HepG2 (cell line): ENCODE data around the gene RUNX3. TPM values are rescaled to one million over a fixed set of nuclear protein-coding genes. Genes with fewer than 3 reads are reported as not detected.

ENCODE experiments used
- ATAC-seq: fragments of 200-7000 bp; cut with Tn5 transposase; 3 replicates; pipeline ENCODE4 v1.9.1; 2020; ENCODE audit warnings: mild to moderate bottlenecking, moderate library complexity
- BruUV-seq: library from RNA; stranded (reverse); fragments of 400-500 nt; replicated peaks from 2 replicates; lab custom pipeline; 2021; lab: Mats Ljungman, UMichigan
- CTCF ChIA-PET: fragments of 300-600 bp; formaldehyde crosslinking; extraction: SDS; loops from one replicate; lab custom pipeline; 2021; ENCODE audit warnings: low total read pairs, inconsistent platforms, low intra/inter-chr PET ratio; lab: Yijun Ruan, JAX
- POLR2A ChIA-PET: fragments of 350-600 bp; sonication (Branson Sonifier 250); formaldehyde crosslinking; loops from one replicate; lab custom pipeline; 2020; ENCODE audit warnings: antibody characterized with exemption, inconsistent platforms; lab: Yijun Ruan, JAX
- DNase-seq: peaks from one replicate; pipeline ENCODE4 v3.0.0-alpha.2; 2015; ENCODE audit warnings: low spot score
- FAIRE-seq: peaks from 3 replicates; lab custom pipeline; 2011; peaks lifted over from hg19 to GRCh38; lab: Jason Lieb, UNC
- H2AFZ ChIP-seq: one replicate; pipeline ENCODE4 v1.6.1; 2011; ENCODE audit warnings: low read length, inconsistent platforms
- H3K27ac ChIP-seq: fragments of 300-600 bp; 3 replicates; pipeline ENCODE4 v1.8.0; 2011; ENCODE audit warnings: mixed run types, mild to moderate bottlenecking, mixed read lengths, low read length, inconsistent platforms; ENCODE audit not compliant: insufficient read depth; ENCODE audit errors: extremely low read length
- H3K27me3 ChIP-seq, 2 experiments: fragments of 200-600 bp in 1 of 2; 2 replicates in 1 of 2; 3 replicates in 1 of 2; pipeline versions ENCODE4 v1.6.0 to v1.8.0; 2011; ENCODE audit warnings: low read length in 2 of 2, mild to moderate bottlenecking in 2 of 2, moderate library complexity in 2 of 2, inconsistent platforms in 1 of 2; ENCODE audit not compliant: insufficient read depth in 2 of 2, control insufficient read depth in 1 of 2
- H3K36me3 ChIP-seq, 2 experiments: fragments of 200-600 bp in 1 of 2; replicated peaks in 1 of 2; 2 replicates in 1 of 2; 3 replicates in 1 of 2; pipeline versions ENCODE4 v1.5.1 to v1.8.0; 2011; ENCODE audit warnings: low read length in 2 of 2, inconsistent platforms in 1 of 2; ENCODE audit not compliant: insufficient read depth in 2 of 2, control insufficient read depth in 1 of 2
- H3K4me1 ChIP-seq: 2 replicates; pipeline ENCODE4 v1.5.1; 2012; ENCODE audit warnings: low read length, inconsistent platforms; ENCODE audit not compliant: insufficient read depth
- H3K4me2 ChIP-seq: 2 replicates; pipeline ENCODE4 v1.6.0; 2011; ENCODE audit warnings: low read depth, low read length, inconsistent platforms
- H3K4me3 ChIP-seq, 3 experiments: fragments of 200-600 bp in 1 of 3; sonication (generic), shearing (Covaris generic) in 1 of 3; replicated peaks in 1 of 3; 2 replicates each; pipeline ENCODE4 v1.5.1; 2011 to 2016; ENCODE audit warnings: low read length in 3 of 3, inconsistent platforms in 2 of 3, low read depth in 2 of 3, mild to moderate bottlenecking in 2 of 3, control low read depth in 1 of 3, mixed read lengths in 1 of 3; ENCODE audit not compliant: insufficient read depth in 1 of 3
- H3K79me2 ChIP-seq: one replicate; pipeline ENCODE4 v1.6.1; 2011; ENCODE audit warnings: low read length, inconsistent platforms; ENCODE audit not compliant: insufficient read depth
- H3K9ac ChIP-seq: 2 replicates; pipeline ENCODE4 v1.6.0; 2011; ENCODE audit warnings: mild to moderate bottlenecking, low read depth, low read length, inconsistent platforms; ENCODE audit not compliant: insufficient read depth
- H3K9me3 ChIP-seq: 2 replicates; pipeline ENCODE4 v1.5.1; 2012; ENCODE audit warnings: mild to moderate bottlenecking, low read length
- H4K20me1 ChIP-seq: 2 replicates; pipeline ENCODE4 v1.6.0; 2011; ENCODE audit warnings: inconsistent platforms, mild to moderate bottlenecking, low read length, moderate library complexity; ENCODE audit not compliant: insufficient read depth
- BCLAF1 ChIP-seq: fragments of 450-650 bp; IDR thresholded peaks from 2 replicates; pipeline ENCODE4 v1.6.1; 2017; ENCODE audit warnings: mild to moderate bottlenecking
- ZNF530 ChIP-seq: sonication (generic); formaldehyde crosslinking; IDR thresholded peaks from 2 replicates; pipeline ENCODE4 v1.5.0; 2020; ENCODE audit warnings: low read depth, mild to moderate bottlenecking, missing genetic modification reagents
- WGBS: methylation state at CpG from one replicate; pipeline ENCODE4 v1.1.6; 2017; ENCODE audit warnings: low lambda C conversion rate; 5-methylcytosine and 5-hydroxymethylcytosine counted together
- in situ Hi-C: cut with HindIII; loops from 2 replicates; pipeline ENCODE4 v1.10.0; 2017; ENCODE audit warnings: low pct_unique_long_range_greater_than_20kb; ENCODE audit not compliant: extremely low pct_ligation_motif_present
- intact Hi-C: fragments of 100-400 bp; cut with micrococcal nuclease; formaldehyde crosslinking; loops from one replicate; pipeline ENCODE4 v1.10.0; 2022; ENCODE audit not compliant: unreplicated experiment
- polyA plus RNA-seq, 8 experiments: library from polyadenylated mRNA; depleted of rRNA in 3 of 8; stranded (reverse) in 7 of 8; unstranded in 1 of 8; fragments of >200 nt; fragmentation: Illumina TruSeq in 4 of 8; extraction: Trizol in 4 of 8; gene quantifications; 2 replicates each; pipeline versions ENCODE4 v1.2.1 to v1.2.3, GENCODE V29; 2011 to 2016; ENCODE audit warnings: low read depth in 4 of 8, missing spikeins in 1 of 8, mixed read lengths in 1 of 8; ENCODE audit not compliant: insufficient read depth in 1 of 8
- total RNA-seq, 5 experiments: library from RNA; depleted of rRNA; stranded (reverse); fragments of >200 nt; fragmentation: Illumina TruSeq; extraction: Trizol; gene quantifications; 2 replicates each; pipeline ENCODE4 v1.2.3, GENCODE V29; 2016; ENCODE audit warnings: low read depth in 1 of 5

The RUNX3 gene
- total and polyA plus RNA-seq, 2 of the 13 experiments (the other 11 are each of a cell fraction or from before 2014, with no cell fraction given): 0.04 to 0.22 TPM

- no peak for DNase-seq
- BruUV-seq: no TSS peak
- Histone ChIP-seq H2AFZ (no peak overlapping the region), H3K9ac (no peak overlapping the region), H3K4me2 (no peak overlapping the region), H4K20me1 (no peaks in the 10 kb centered on the region), H3K36me3 (no peaks in the 10 kb centered on the region), H3K4me1 (no peaks in the 10 kb centered on the region), H3K4me3 (no peak overlapping the region), H3K9me3 (no peaks in the 10 kb centered on the region), H3K27ac (no peak overlapping the region), H3K79me2 (no peaks in the 10 kb centered on the region), H3K27me3 (peaks cover 3 to 23% of the 10 kb centered on the region in 2 experiments; a peak in 4 of 5 replicates)
- intact Hi-C loops (no loop called here), in situ Hi-C loops (no loop called here)
- ChIA-PET CTCF (no interaction called here), POLR2A (no interaction called here)
- WGBS: 34% methylated on average over 14 of the region's 14 CpGs
- no peak for FAIRE-seq
- ATAC-seq: no peak
- no peak for TF ChIP-seq ZNF530 (CRISPR knock-in tag)
- no peak for TF ChIP-seq BCLAF1
Measured at GRCh38 chr1:24899581-24900485, 30.2 kb downstream of the RUNX3 start.
